ENCODE results near the gene CHAF1A.
A peak's percentile ranks its signal among the peaks of the same experiment; 100 is the strongest.

Gene CHAF1A

GRCh38 chr19:4401769-4402170, 670 bp upstream of the CHAF1A start:
- H3K27ac ChIP-seq: peak overlapping the region; percentile 78
- no peak for DNase-seq (ENCODE audit: low read depth, low spot score)

GRCh38 chr19:4403005-4403761, 743 bp downstream of the CHAF1A start:
- H3K27ac ChIP-seq: no peak overlapping the region
- DNase-seq (ENCODE audit: low read depth, low spot score): no peak

- no peak for DNase-seq (ENCODE audit: low read depth, low spot score)
- H3K27ac ChIP-seq: no peak overlapping the region
Observed at GRCh38 chr19:4405977-4406376, 3.5 kb downstream of the CHAF1A start.

GRCh38 chr19:4406626-4407025, 4.2 kb downstream of the CHAF1A start:
- DNase-seq (ENCODE audit: low read depth, low spot score): no peak
- no peak overlapping the region for H3K27ac ChIP-seq

- DNase-seq (ENCODE audit: low read depth, low spot score): no peak
- no peak overlapping the region for H3K27ac ChIP-seq
Observed at GRCh38 chr19:4409123-4409933, 6.9 kb downstream of the CHAF1A start.

GRCh38 chr19:4413588-4413987, 11.1 kb downstream of the CHAF1A start:
- no peak for DNase-seq (ENCODE audit: low read depth, low spot score)
- H3K27ac ChIP-seq: no peak overlapping the region

GRCh38 chr19:4414144-4414799, 11.8 kb downstream of the CHAF1A start:
- no peak overlapping the region for H3K27ac ChIP-seq
- no peak for DNase-seq (ENCODE audit: low read depth, low spot score)

- H3K27ac ChIP-seq: no peak overlapping the region
- no peak for DNase-seq (ENCODE audit: low read depth, low spot score)
Observed at GRCh38 chr19:4414800-4415321, 12.4 kb downstream of the CHAF1A start.

GRCh38 chr19:4415352-4415751, 12.9 kb downstream of the CHAF1A start:
- no peak for DNase-seq (ENCODE audit: low read depth, low spot score)
- no peak overlapping the region for H3K27ac ChIP-seq

GRCh38 chr19:4416268-4416667, 13.8 kb downstream of the CHAF1A start:
- no peak overlapping the region for H3K27ac ChIP-seq
- DNase-seq (ENCODE audit: low read depth, low spot score): no peak

GRCh38 chr19:4423416-4424126, 21.1 kb downstream of the CHAF1A start:
- H3K27ac ChIP-seq: no peak overlapping the region
- no peak for DNase-seq (ENCODE audit: low read depth, low spot score)

GRCh38 chr19:4425537-4425936, 23.1 kb downstream of the CHAF1A start:
- DNase-seq (ENCODE audit: low read depth, low spot score): no peak
- H3K27ac ChIP-seq: no peak overlapping the region

- no peak overlapping the region for H3K27ac ChIP-seq
- DNase-seq (ENCODE audit: low read depth, low spot score): no peak
Observed at GRCh38 chr19:4428326-4428975, 26.0 kb downstream of the CHAF1A start.

- H3K27ac ChIP-seq: no peak overlapping the region
- no peak for DNase-seq (ENCODE audit: low read depth, low spot score)
Observed at GRCh38 chr19:4429256-4429655, 26.8 kb downstream of the CHAF1A start.

GRCh38 chr19:4429771-4430171, 27.3 kb downstream of the CHAF1A start:
- no peak for DNase-seq (ENCODE audit: low read depth, low spot score)
- no peak overlapping the region for H3K27ac ChIP-seq

- DNase-seq (ENCODE audit: low read depth, low spot score): no peak
- H3K27ac ChIP-seq: no peak overlapping the region
Observed at GRCh38 chr19:4430760-4431159, 28.3 kb downstream of the CHAF1A start.

- H3K27ac ChIP-seq: no peak overlapping the region
- DNase-seq (ENCODE audit: low read depth, low spot score): no peak
Observed at GRCh38 chr19:4431296-4431695, 28.9 kb downstream of the CHAF1A start.

- no peak for DNase-seq (ENCODE audit: low read depth, low spot score)
- H3K27ac ChIP-seq: no peak overlapping the region
Observed at GRCh38 chr19:4431808-4432674, 29.6 kb downstream of the CHAF1A start.
